Superior temporal gyrus (tissue), 1 donor: ENCODE measurements around the gene KCNG4.
A peak's percentile ranks its signal among the peaks of the same experiment; 100 is the strongest.

Source experiments
- DNase-seq: peaks from one replicate; pipeline ENCODE4 v3.0.0-alpha.2; 2016; ENCODE audit errors: extremely low spot score

The KCNG4 gene

GRCh38 chr16:84183572-84183875, 56.3 kb downstream of the KCNG4 start:
- DNase-seq, result no peak

- no peak for DNase-seq
Observed at GRCh38 chr16:84182680-84183571, 56.9 kb downstream of the KCNG4 start.

DNA sequence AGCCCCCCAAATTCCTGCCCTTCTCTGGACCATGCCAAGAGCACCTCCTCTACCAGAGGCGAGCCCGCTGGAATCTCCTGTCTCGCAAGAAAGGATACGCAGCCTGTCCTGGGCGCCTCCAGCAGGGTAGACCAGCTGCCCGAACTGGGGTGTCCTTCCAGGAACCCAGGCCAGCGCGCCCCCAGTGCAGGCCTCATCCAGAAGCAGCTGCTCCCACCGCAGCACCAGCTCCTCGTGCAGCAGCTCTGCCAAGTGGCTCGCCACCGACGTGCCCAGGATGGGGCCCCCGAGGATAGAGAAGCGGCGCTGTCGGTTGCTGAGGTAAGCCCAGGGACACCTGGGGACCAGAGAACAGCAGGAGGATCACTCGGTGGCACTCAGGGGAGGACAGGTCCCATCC, 57.7 kb downstream of the KCNG4 start:
- no peak for DNase-seq

GRCh38 chr16:84181144-84181915, 58.5 kb downstream of the KCNG4 start:
- no peak for DNase-seq

DNA sequence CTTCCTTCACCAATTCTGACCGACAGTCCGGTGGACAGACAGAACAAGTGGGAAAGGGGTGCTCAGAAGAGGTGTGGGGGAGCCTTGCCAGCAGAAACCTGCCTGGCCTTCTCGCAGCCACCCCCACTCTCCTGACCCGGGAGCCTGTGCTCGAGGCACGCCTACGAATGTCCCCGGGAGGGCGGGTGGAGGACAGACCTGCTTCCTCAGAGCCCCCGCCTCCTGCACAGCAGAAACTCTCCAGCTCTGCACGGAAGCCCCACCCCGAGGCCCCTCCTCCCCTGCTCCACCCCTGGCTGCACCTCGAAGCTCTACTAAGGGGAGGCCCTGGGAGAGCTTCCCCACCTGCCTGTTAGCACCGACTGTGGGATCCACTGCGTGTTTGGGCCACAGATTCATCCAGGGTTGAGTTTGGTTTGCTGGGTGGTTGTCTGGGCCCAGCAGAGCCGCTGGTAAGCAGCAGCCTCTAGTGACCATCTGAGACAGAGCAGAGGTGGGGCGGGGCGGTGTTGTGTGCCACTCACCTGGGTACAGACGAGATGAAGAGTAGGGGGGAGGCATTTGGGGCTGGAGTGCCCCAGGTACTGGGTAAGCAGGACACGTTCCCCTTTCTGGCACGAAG, 59.2 kb downstream of the KCNG4 start:
- no peak for DNase-seq

- DNase-seq, result no peak
Observed at GRCh38 chr16:84179612-84180320, 60.0 kb downstream of the KCNG4 start.

DNA sequence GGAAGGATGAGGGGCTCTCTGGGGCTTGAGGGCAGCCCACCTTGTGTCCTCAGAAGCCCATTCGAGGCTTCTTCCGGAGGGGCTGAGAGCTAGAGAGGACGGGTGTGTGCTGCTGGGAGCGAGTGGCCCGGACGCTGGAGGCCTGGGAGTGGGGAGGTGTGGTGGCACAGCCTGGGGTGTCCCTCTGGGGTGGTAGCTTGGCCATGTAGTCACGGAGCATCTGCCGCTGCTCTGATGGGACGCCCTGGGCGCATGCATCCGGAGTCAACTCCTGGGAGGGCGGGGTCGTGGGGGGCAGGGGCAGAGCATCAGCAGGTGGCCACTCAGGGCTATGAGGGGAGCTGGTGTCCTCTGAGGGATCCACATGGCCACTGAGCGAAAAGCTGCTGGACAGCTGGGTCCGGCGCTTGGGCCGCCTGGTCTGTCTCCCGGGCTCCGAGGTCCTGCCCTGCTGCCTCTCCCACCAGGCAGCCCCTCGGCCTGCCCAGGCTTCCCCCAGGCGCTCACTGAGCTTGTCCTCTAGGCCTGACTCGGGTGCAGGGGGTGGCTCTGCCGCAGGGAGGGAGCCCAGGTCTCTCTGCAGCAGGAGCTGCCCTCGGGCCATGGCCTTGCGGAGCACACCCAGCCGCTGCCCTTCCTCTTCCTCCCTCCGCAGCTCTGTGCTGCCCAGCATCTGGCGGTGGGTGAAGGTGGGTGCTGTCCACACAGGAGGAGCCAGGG, 60.8 kb downstream of the KCNG4 start:
- DNase-seq, result no peak

GRCh38 chr16:84178146-84178765, 61.6 kb downstream of the KCNG4 start:
- DNase-seq, result no peak

DNA sequence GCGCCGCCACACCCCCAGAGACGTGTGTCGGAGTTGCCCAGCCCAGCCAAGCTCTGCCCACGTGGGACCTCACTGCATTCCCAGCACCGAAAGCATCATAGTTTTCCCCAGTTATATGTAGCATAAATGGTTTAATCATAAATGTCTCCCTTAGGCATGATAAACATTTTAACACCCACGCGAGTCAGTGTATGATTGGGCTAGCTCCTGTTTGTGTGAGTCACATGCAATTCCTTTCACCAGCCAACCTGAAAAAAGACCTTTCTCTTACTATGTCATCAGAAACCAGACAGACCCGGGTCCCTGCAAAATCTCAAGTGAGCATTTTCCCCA, 62.1 kb downstream of the KCNG4 start:
- no peak for DNase-seq

DNA sequence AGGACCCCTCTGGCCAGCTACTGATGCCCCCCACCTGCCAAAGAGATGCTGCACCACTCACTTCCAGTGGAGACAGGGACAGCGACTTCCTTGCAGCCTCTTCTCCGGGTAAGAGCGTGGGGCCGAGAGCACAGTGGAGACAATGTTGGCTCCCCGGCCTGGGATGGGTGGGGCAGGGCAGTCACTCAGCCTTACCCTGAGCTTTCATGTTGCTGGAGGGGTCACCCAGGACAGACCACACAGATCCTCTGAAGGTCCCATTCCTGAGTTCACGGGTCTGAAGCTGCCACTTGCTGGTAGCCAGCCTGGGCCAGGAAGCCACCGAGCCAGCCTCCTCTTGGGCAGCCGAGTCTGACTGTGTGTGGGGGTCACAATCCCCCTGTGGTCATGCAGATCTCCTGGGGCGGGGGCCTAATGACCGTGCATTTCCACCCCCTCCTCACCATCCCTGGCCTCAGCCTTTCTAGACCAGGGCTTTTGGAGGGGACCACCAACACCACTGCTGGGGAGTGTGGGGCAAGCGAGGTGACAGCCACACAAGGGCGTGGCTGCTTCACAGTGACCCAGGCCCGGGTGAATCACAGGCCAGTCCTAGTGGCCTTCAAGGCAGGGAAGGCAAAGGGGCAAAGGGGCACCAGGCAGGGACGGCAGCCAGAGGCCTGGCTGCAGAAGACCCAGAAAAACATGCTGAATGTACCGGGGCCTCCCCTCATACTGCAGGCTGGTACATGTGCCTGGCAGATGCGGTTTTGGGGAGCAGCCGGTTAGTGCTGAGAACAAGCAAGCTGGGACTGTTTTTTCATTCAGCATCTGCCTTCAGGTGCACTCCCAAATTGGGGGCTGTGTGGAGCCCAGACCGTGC, 63.4 kb downstream of the KCNG4 start:
- no peak for DNase-seq

- peak; percentile 55 for DNase-seq
Observed at GRCh38 chr16:84175350-84176081, 64.3 kb downstream of the KCNG4 start.

DNA sequence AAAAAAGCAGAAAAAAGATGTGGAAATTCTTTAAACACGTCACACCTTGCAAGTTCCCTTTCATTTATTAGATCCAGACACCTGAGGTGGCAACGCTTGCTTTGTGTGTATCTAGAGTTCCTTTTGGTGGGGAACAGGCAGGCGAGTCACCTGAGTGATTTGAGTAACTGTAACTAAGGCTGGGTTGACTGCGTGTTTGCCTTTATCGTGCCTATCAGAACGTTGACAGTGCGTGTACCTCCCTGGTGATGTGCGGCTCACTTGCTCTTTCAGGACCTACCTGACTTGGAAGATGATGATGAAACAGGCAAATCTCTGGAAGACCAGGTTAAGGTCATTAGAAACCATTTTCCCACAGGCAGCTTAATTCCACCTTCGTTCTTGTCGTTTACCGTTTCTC, 65.4 kb downstream of the KCNG4 start:
- no peak for DNase-seq

DNA sequence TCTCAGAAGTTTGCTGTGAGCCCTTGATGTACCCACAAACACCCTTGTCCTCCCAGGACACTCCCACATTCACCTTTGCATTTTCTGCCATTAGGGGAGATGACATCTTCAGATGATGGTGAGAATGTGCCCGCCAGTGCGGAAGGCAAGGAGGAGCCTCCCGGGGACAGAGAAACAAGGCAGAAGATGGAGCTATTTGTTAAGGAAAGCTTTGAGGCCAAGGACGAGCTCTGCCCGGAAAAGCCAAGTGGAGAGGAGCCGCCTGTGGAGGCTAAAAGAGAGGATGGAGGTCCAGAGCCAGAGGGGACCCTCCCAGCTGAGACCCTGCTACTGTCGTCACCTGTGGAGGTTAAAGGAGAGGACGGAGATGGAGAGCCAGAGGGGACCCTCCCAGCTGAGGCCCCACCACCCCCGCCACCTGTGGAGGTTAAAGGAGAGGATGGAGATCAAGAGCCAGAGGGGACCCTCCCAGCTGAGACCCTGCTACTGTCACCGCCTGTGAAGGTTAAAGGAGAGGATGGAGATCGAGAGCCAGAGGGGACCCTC, 70.0 kb downstream of the KCNG4 start:
- DNase-seq, result no peak
